Body of pancreas (tissue), 4 donors: ENCODE data around the gene TMEM204.

ENCODE experiments used
- CTCF ChIP-seq, 7 experiments: fragments of 450-650 bp in 4 of 7; fragments of 200-600 bp in 3 of 7; sonication (generic) in 3 of 7; IDR thresholded peaks; one replicate each; pipeline ENCODE4 v1.5.1; 2016 to 2019; ENCODE audit warnings: antibody characterized with exemption in 7 of 7
- POLR2A ChIP-seq, 3 donors: fragments of 450-650 bp; IDR thresholded peaks; one replicate each; pipeline ENCODE4 v1.6.1; 2016; ENCODE audit warnings: antibody characterized with exemption in 3 of 3, mild to moderate bottlenecking in 2 of 3

DNA sequence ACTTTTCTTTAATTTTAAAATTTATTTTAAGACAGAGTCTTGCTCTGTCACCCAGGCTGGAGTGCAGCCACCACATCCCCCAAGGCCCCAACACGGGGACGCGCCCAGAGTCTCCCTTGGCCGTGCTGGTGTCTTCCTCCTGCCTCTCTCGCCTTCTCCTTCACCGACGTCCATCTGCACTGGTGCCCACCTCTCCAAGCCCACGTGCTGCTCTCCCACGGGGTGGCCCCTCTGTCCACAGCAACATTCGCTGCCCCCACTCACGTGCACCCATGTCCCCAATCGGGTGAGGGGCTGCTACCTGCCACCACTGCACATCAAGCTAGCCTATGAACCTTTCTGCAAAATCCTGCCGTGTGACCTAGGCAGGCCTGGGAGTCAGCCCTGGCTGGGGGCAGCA lies 3.1 kb downstream of the TMEM204 start:
- TF ChIP-seq CTCF (IDR thresholded peaks at IDR 0.05) (no peak), POLR2A (IDR thresholded peaks at IDR 0.05) (no peak)
